CD14-positive monocyte (primary cell): ENCODE measurements around the gene ALPK3. TPM values are rescaled to one million over a fixed set of nuclear protein-coding genes. Genes with fewer than 3 reads are reported as not detected.

Experiments used
- DNase-seq, 3 donors: peaks; one replicate each; pipeline ENCODE4 v3.0.0-alpha.2; 2011 to 2022
- H2AFZ ChIP-seq: 2 replicates; pipeline ENCODE4 v1.6.0; 2012; ENCODE audit warnings: mild to moderate bottlenecking, low read depth, low read length, inconsistent platforms; ENCODE audit not compliant: insufficient read depth, poor library complexity, severe bottlenecking
- H3K27ac ChIP-seq, 2 donors: 1 replicate in 1 of 2; 2 replicates in 1 of 2; pipeline ENCODE4 v1.5.1; 2012 to 2013; ENCODE audit warnings: low read length in 2 of 2, control low read depth in 1 of 2, inconsistent platforms in 1 of 2, low read depth in 1 of 2, mild to moderate bottlenecking in 1 of 2
- H3K27me3 ChIP-seq, 2 donors: one replicate each; pipeline versions ENCODE4 v1.6.0 to v1.6.1; 2011 to 2013; ENCODE audit warnings: low read length in 2 of 2; ENCODE audit not compliant: control insufficient read depth in 2 of 2, insufficient read depth in 2 of 2
- H3K36me3 ChIP-seq, 2 donors: replicated peaks in 1 of 2; 1 replicate in 1 of 2; 2 replicates in 1 of 2; pipeline versions ENCODE4 v1.5.1 to v1.6.1; 2012 to 2013; ENCODE audit warnings: low read length in 2 of 2, control low read depth in 1 of 2, inconsistent platforms in 1 of 2, mild to moderate bottlenecking in 1 of 2; ENCODE audit not compliant: insufficient read depth in 2 of 2, control insufficient read depth in 1 of 2
- H3K4me1 ChIP-seq, 2 donors: 1 replicate in 1 of 2; 2 replicates in 1 of 2; pipeline versions ENCODE4 v1.5.1 to v1.6.1; 2012 to 2013; ENCODE audit warnings: low read length in 2 of 2, control low read depth in 1 of 2, inconsistent platforms in 1 of 2, mild to moderate bottlenecking in 1 of 2, moderate library complexity in 1 of 2; ENCODE audit not compliant: insufficient read depth in 2 of 2, control insufficient read depth in 1 of 2
- H3K4me2 ChIP-seq: replicated peaks from 2 replicates; pipeline ENCODE3; 2012; ENCODE audit warnings: low read length, moderate library complexity, mild to moderate bottlenecking; ENCODE audit not compliant: poor library complexity, severe bottlenecking; ENCODE audit errors: extremely low read depth
- H3K4me3 ChIP-seq, 3 experiments: fragments of 200-600 bp in 1 of 3; sonication (generic) in 1 of 3; replicated peaks in 1 of 3; 1 replicate in 2 of 3; 2 replicates in 1 of 3; pipeline ENCODE4 v1.5.1; 2011 to 2013; ENCODE audit warnings: low read length in 3 of 3, mild to moderate bottlenecking in 3 of 3, control low read depth in 2 of 3, low read depth in 2 of 3, inconsistent platforms in 1 of 3, moderate library complexity in 1 of 3
- H3K79me2 ChIP-seq: 2 replicates; pipeline ENCODE4 v1.6.0; 2012; ENCODE audit warnings: mild to moderate bottlenecking, control low read depth, inconsistent platforms, low read length, moderate library complexity; ENCODE audit not compliant: insufficient read depth
- H3K9ac ChIP-seq: 2 replicates; pipeline ENCODE4 v1.6.0; 2017; ENCODE audit warnings: low read length, mild to moderate bottlenecking; ENCODE audit not compliant: insufficient read depth, poor library complexity, severe bottlenecking
- H3K9me3 ChIP-seq, 2 donors: replicated peaks in 1 of 2; 1 replicate in 1 of 2; 2 replicates in 1 of 2; pipeline versions ENCODE4 v1.5.1 to v1.6.1; 2012 to 2013; ENCODE audit warnings: low read length in 2 of 2, control low read depth in 1 of 2; ENCODE audit not compliant: control insufficient read depth in 1 of 2, insufficient read depth in 1 of 2
- H4K20me1 ChIP-seq: 2 replicates; pipeline ENCODE4 v1.6.0; 2012; ENCODE audit warnings: mild to moderate bottlenecking, low read length, control low read depth, moderate library complexity; ENCODE audit not compliant: insufficient read depth
- H3K27ac Mint-ChIP-seq, 7 donors: one replicate each; pipeline ENCODE4 v1.8.0; 2020; ENCODE audit warnings: mild to moderate bottlenecking in 7 of 7, mixed read lengths in 7 of 7, moderate library complexity in 6 of 7, inconsistent platforms in 2 of 7
- H3K27me3 Mint-ChIP-seq, 3 donors: one replicate each; pipeline ENCODE4 v1.8.0; 2021 to 2022; ENCODE audit warnings: low read depth in 3 of 3, mild to moderate bottlenecking in 3 of 3, mixed read lengths in 3 of 3, moderate library complexity in 3 of 3, inconsistent platforms in 1 of 3
- H3K36me3 Mint-ChIP-seq, 2 donors: one replicate each; pipeline ENCODE4 v1.8.0; 2020; ENCODE audit warnings: mixed read lengths in 2 of 2, inconsistent platforms in 1 of 2, mild to moderate bottlenecking in 1 of 2
- H3K4me1 Mint-ChIP-seq: one replicate; pipeline ENCODE4 v1.8.0; 2020; ENCODE audit warnings: mild to moderate bottlenecking, mixed read lengths
- H3K4me3 Mint-ChIP-seq, 2 donors: one replicate each; pipeline ENCODE4 v1.8.0; 2020; ENCODE audit warnings: mild to moderate bottlenecking in 2 of 2, mixed read lengths in 2 of 2, moderate library complexity in 1 of 2
- H3K9me3 Mint-ChIP-seq, 7 donors: one replicate each; pipeline ENCODE4 v1.8.0; 2020 to 2022; ENCODE audit warnings: mixed read lengths in 7 of 7, mild to moderate bottlenecking in 6 of 7, moderate library complexity in 6 of 7, inconsistent platforms in 2 of 7
- CTCF ChIP-seq: fragments of 200-600 bp; IDR thresholded peaks from one replicate; pipeline ENCODE4 v1.8.0; 2022; ENCODE audit warnings: antibody characterized with exemption, mild to moderate bottlenecking
- WGBS: methylation state at CpG from one replicate; pipeline ENCODE4 v1.1.5; 2013; ENCODE audit warnings: missing lambda C conversion rate; ENCODE audit not compliant: insufficient coverage; 5-methylcytosine and 5-hydroxymethylcytosine counted together
- intact Hi-C, 2 donors: fragments of 100-400 bp; cut with micrococcal nuclease; formaldehyde crosslinking; loops; one replicate each; pipeline versions ENCODE4 v1.15.0 to v1.15.1; 2023
- polyA plus RNA-seq, 3 donors: library from polyadenylated mRNA; depleted of rRNA in 1 of 3; unstranded in 2 of 3; stranded (reverse) in 1 of 3; fragments of 300-500 nt in 2 of 3; fragments of >200 nt in 1 of 3; fragmentation: Illumina TruSeq in 2 of 3; gene quantifications; 1 replicate in 2 of 3; 2 replicates in 1 of 3; pipeline ENCODE4 v1.2.3, GENCODE V29; 2012 to 2021

ALPK3 gene
- polyA plus RNA-seq, 3 donors: 0.02 to 0.12 TPM; not detected in 1

- Histone ChIP-seq H3K4me1 (peaks cover 18 to 27% of the 10 kb centered on the region in 2 donors), H3K79me2 (no peaks in the 10 kb centered on the region), H3K27me3 (peaks cover 0 to 4% of the 10 kb centered on the region in 2 donors), H3K4me2 (no peak overlapping the region), H3K4me3 (no peak overlapping the region), H3K27ac (no peak overlapping the region), H3K9me3 (no peaks in the 10 kb centered on the region), H2AFZ (no peak overlapping the region), H3K9ac (no peak overlapping the region), H3K36me3 (no peaks in the 10 kb centered on the region), H4K20me1 (peaks cover 9% of the 10 kb centered on the region)
- WGBS: 100% methylated on average over 1 of the region's 2 CpGs
- TF ChIP-seq CTCF: no peak
- Mint-ChIP-seq H3K9me3 (peaks cover 0 to 2% (median 0%) of the 10 kb centered on the region in 7 donors), H3K4me3 (no peak overlapping the region), H3K27me3 (peaks cover 0 to 9% (median 5%) of the 10 kb centered on the region in 3 donors), H3K36me3 (peaks cover 10 to 12% of the 10 kb centered on the region in 2 donors), H3K27ac (no peak overlapping the region), H3K4me1 (peaks cover 27% of the 10 kb centered on the region)
- intact Hi-C loops: no loop called here
- no peak for DNase-seq
Observed at GRCh38 chr15:84812842-84813241, 4.3 kb upstream of the ALPK3 start.

GRCh38 chr15:84813435-84813834, 3.7 kb upstream of the ALPK3 start:
- Histone ChIP-seq H3K27me3 (peaks cover 0 to 4% of the 10 kb centered on the region in 2 donors), H3K79me2 (no peaks in the 10 kb centered on the region), H3K4me1 (peaks cover 18 to 29% of the 10 kb centered on the region in 2 donors), H3K9ac (no peak overlapping the region), H3K4me3 (no peak overlapping the region), H3K36me3 (no peaks in the 10 kb centered on the region), H4K20me1 (peaks cover 9% of the 10 kb centered on the region), H3K9me3 (no peaks in the 10 kb centered on the region), H3K4me2 (no peak overlapping the region), H3K27ac (no peak overlapping the region), H2AFZ (no peak overlapping the region)
- peaks cover 32% of the 10 kb centered on the region for H3K4me1 Mint-ChIP-seq
- peaks cover 2 to 12% (median 6%) of the 10 kb centered on the region in 3 donors for H3K27me3 Mint-ChIP-seq
- no peak for DNase-seq
- H3K36me3 Mint-ChIP-seq: peaks cover 9 to 10% of the 10 kb centered on the region in 2 donors
- H3K27ac Mint-ChIP-seq: no peak overlapping the region
- no peak overlapping the region for H3K4me3 Mint-ChIP-seq
- no CpG with 5 or more reads among the region's 1 CpG for WGBS
- intact Hi-C loops: no loop called here
- peaks cover 0 to 2% (median 0%) of the 10 kb centered on the region in 7 donors for H3K9me3 Mint-ChIP-seq
- no peak for TF ChIP-seq CTCF
